ENCODE measurements around the gene DBR1. TPM values are rescaled to one million over a fixed set of nuclear protein-coding genes. Genes with fewer than 3 reads are reported as not detected.
A peak's percentile ranks its signal among the peaks of the same experiment; 100 is the strongest.

DBR1 gene
- total and polyA plus RNA-seq, 2 of the 13 experiments (the other 11 are each of a cell fraction or from before 2014, with no cell fraction given), result 6.4 to 16.7 TPM

DNA sequence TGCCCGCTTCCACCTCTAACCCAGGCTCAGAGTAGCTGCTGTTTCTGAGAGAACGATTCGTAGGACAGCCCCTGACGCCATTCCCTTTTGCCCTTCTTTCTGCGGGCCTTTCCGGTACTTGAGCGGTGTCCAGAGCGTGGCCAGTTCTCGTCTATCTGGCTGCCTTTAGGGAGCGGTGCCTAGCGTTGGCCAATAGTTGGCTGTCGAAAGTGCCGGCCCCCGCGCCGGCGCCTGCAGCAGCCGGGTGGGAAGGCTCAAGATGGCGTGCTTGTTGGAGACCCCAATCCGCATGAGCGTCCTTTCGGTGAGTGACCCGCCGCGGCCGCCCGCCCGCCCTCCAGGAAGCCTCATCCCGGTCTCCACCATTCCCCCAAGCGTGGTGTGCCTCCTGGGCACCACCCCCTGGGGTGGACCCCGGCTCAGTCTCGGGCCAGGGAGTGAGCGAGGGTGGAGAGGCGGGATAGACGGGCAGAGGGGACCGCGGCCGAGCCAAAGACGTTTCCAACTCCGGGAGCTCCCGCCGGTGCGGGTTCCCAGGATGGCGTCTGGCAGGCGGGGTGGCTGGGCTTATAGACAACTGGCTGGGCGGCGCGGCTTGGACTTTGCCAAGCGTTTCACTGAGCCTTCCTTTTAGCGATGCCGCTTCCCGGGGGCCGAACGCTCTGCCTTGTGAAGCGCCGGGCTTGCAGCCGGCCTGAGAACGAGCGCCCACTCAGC is 12.7 kb upstream of the DBR1 start, which contains the start of gene ARMC8 (continued):
- TF ChIP-seq, protein P1, sequence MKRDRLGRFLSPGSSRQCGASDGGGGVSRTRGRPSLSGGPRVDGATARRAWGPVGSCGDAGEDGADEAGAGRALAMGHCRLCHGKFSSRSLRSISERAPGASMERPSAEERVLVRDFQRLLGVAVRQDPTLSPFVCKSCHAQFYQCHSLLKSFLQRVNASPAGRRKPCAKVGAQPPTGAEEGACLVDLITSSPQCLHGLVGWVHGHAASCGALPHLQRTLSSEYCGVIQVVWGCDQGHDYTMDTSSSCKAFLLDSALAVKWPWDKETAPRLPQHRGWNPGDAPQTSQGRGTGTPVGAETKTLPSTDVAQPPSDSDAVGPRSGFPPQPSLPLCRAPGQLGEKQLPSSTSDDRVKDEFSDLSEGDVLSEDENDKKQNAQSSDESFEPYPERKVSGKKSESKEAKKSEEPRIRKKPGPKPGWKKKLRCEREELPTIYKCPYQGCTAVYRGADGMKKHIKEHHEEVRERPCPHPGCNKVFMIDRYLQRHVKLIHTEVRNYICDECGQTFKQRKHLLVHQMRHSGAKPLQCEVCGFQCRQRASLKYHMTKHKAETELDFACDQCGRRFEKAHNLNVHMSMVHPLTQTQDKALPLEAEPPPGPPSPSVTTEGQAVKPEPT (CRISPR knock-in tag; IDR thresholded peaks at IDR 0.05; ENCODE audit: low read depth), result peak; percentile 44; the same call in 1 of the 2 replicates
- no peak for TF ChIP-seq ZNF672 (CRISPR knock-in tag; IDR thresholded peaks at IDR 0.05)
- no peak for TF ChIP-seq MBD4 (IDR thresholded peaks at IDR 0.05; ENCODE audit: borderline replicate concordance, low read length)
- TF ChIP-seq HOXA5 (CRISPR knock-in tag; IDR thresholded peaks at IDR 0.05), result peak; percentile 38; the same call in 1 of the 2 replicates
- TF ChIP-seq, protein P2, sequence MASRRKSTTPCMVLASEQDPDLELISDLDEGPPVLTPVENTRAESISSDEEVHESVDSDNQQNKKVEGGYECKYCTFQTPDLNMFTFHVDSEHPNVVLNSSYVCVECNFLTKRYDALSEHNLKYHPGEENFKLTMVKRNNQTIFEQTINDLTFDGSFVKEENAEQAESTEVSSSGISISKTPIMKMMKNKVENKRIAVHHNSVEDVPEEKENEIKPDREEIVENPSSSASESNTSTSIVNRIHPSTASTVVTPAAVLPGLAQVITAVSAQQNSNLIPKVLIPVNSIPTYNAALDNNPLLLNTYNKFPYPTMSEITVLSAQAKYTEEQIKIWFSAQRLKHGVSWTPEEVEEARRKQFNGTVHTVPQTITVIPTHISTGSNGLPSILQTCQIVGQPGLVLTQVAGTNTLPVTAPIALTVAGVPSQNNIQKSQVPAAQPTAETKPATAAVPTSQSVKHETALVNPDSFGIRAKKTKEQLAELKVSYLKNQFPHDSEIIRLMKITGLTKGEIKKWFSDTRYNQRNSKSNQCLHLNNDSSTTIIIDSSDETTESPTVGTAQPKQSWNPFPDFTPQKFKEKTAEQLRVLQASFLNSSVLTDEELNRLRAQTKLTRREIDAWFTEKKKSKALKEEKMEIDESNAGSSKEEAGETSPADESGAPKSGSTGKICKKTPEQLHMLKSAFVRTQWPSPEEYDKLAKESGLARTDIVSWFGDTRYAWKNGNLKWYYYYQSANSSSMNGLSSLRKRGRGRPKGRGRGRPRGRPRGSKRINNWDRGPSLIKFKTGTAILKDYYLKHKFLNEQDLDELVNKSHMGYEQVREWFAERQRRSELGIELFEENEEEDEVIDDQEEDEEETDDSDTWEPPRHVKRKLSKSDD (CRISPR knock-in tag; IDR thresholded peaks at IDR 0.05; ENCODE audit: low read depth), result peak; percentile 71; the same call in 1 of the 2 replicates
- peak; percentile 32; the same call in 1 of the 2 replicates for TF ChIP-seq NFYB (CRISPR knock-in tag; IDR thresholded peaks at IDR 0.05)
- TF ChIP-seq, protein P3, sequence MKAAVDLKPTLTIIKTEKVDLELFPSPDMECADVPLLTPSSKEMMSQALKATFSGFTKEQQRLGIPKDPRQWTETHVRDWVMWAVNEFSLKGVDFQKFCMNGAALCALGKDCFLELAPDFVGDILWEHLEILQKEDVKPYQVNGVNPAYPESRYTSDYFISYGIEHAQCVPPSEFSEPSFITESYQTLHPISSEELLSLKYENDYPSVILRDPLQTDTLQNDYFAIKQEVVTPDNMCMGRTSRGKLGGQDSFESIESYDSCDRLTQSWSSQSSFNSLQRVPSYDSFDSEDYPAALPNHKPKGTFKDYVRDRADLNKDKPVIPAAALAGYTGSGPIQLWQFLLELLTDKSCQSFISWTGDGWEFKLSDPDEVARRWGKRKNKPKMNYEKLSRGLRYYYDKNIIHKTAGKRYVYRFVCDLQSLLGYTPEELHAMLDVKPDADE (CRISPR knock-in tag; IDR thresholded peaks at IDR 0.05), result no peak
- TF ChIP-seq ZFP62 (CRISPR knock-in tag; IDR thresholded peaks at IDR 0.05), result no peak
- peak in 1 of 2 experiments; percentile 35; a peak in 1 of 4 replicates for TF ChIP-seq NR2F1 (CRISPR knock-in tag; IDR thresholded peaks at IDR 0.05)
- TF ChIP-seq SOX6 (IDR thresholded peaks at IDR 0.05), result no peak
- TF ChIP-seq SOX6 (CRISPR knock-in tag; IDR thresholded peaks at IDR 0.05), result peak; percentile 50
- TF ChIP-seq, protein P4, sequence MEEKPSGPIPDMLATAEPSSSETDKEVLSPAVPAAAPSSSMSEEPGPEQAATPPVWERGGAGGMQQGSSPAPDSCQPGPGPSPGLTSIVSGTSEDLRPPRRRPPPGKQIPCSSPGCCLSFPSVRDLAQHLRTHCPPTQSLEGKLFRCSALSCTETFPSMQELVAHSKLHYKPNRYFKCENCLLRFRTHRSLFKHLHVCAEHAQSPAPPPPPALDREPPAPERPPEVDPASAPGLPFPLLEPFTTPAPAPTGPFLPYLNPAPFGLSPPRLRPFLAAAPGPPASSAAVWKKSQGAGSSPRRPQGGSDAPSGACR (CRISPR knock-in tag; IDR thresholded peaks at IDR 0.05), result no peak
- peak; percentile 80 for TF ChIP-seq SRSF1 (optimal IDR thresholded peaks at IDR 0.05; ENCODE audit: low read depth, low read length)
- TF ChIP-seq, protein P5, sequence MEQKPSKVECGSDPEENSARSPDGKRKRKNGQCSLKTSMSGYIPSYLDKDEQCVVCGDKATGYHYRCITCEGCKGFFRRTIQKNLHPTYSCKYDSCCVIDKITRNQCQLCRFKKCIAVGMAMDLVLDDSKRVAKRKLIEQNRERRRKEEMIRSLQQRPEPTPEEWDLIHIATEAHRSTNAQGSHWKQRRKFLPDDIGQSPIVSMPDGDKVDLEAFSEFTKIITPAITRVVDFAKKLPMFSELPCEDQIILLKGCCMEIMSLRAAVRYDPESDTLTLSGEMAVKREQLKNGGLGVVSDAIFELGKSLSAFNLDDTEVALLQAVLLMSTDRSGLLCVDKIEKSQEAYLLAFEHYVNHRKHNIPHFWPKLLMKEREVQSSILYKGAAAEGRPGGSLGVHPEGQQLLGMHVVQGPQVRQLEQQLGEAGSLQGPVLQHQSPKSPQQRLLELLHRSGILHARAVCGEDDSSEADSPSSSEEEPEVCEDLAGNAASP (CRISPR knock-in tag; IDR thresholded peaks at IDR 0.05; ENCODE audit: borderline replicate concordance), result peak; percentile 31; the same call in 1 of the 2 replicates
- no peak for TF ChIP-seq ZNF781 (CRISPR knock-in tag; IDR thresholded peaks at IDR 0.05; ENCODE audit: borderline replicate concordance, not compliant biosample characterization)
- no peak for TF ChIP-seq NR2F2 (IDR thresholded peaks at IDR 0.05; ENCODE audit: borderline replicate concordance, low read depth)
- TF ChIP-seq SMARCC2 (IDR thresholded peaks at IDR 0.05), result no peak
- TF ChIP-seq RAD51 (IDR thresholded peaks at IDR 0.05; ENCODE audit: borderline replicate concordance), result no peak
- TF ChIP-seq REPIN1 (CRISPR knock-in tag; IDR thresholded peaks at IDR 0.05; ENCODE audit: borderline replicate concordance, low read depth), result peak; percentile 85
- no peak for TF ChIP-seq SRSF4 (IDR thresholded peaks at IDR 0.05; ENCODE audit: low read depth, low read length, poor library complexity, severe bottlenecking)
